Measurements from ENCODE around the gene FAM229A. TPM values are rescaled to one million over a fixed set of nuclear protein-coding genes. Genes with fewer than 3 reads are reported as not detected.

The FAM229A gene
- total and polyA plus RNA-seq, 2 of the 8 experiments (the other 6 are each of a cell fraction or from before 2014, with no cell fraction given) = 4.1 to 4.2 TPM

DNA sequence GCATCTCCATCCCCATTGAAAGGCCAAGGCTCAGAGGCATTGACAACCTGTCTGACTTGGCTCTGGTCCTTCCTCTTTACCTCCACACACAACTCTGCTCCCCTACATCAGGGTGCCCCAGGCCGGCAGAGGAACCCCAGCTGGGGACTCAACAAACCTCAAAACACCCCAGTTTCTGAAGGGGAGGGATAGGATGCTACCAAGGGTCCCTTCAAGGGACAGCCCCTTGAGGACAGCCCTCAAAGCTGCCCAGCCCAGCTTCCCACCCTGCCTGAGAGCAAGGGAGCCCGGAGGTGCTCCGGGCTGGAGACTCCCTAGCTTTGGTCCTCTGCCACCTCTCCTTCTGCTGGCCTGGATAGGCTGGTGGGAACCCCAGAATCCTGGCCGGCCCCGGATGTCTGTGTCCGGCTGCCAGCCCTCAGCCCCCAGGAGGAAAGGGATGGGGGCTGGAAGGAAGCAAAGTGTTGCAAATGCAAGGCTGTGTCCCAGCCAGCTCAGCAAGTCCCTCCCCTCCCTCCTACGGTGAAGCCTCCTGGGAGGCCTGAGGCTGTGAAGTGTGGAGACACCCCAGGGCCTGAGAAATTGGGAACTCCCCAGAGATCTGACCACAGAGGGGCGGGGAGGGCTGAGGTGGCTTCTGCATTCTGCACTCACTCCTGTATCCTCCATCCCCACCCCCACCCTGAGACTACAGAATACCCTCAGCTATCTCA is 25.2 kb downstream of the FAM229A start (continued):
- TF ChIP-seq BRCA1 (IDR thresholded peaks at IDR 0.05; ENCODE audit: low read depth, low read length) = no peak
- TF ChIP-seq, protein P1, sequence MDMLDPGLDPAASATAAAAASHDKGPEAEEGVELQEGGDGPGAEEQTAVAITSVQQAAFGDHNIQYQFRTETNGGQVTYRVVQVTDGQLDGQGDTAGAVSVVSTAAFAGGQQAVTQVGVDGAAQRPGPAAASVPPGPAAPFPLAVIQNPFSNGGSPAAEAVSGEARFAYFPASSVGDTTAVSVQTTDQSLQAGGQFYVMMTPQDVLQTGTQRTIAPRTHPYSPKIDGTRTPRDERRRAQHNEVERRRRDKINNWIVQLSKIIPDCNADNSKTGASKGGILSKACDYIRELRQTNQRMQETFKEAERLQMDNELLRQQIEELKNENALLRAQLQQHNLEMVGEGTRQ (IDR thresholded peaks at IDR 0.05; ENCODE audit: low read length) = no peak
- no peak for TF ChIP-seq RXRA (IDR thresholded peaks at IDR 0.05; ENCODE audit: insufficient read depth, low read depth, low read length)
- TF ChIP-seq SIX5 (IDR thresholded peaks at IDR 0.05; ENCODE audit: low read depth, low read length) = no peak
- TF ChIP-seq JUND (IDR thresholded peaks at IDR 0.05; ENCODE audit: low read length) = no peak
